ENCODE data around the gene KRTAP10-5. TPM values are rescaled to one million over a fixed set of nuclear protein-coding genes. Genes with fewer than 3 reads are reported as not detected.

KRTAP10-5 gene
- polyA plus RNA-seq, 1 donor (not counting 4 experiments of a cell fraction or from before 2014, with no cell fraction given): not detected

- Histone ChIP-seq H3K36me3 (ENCODE audit: control insufficient read depth in 2 of 2, extremely low read depth in 1 of 2, insufficient read depth in 2 of 2, low read length in 2 of 2) (no peaks in the 10 kb centered on the region), H3K27ac (ENCODE audit: control insufficient read depth, insufficient read depth, low read length) (no peak overlapping the region), H3K9ac (ENCODE audit: control insufficient read depth, extremely low read depth, insufficient read depth, low read length) (no peak overlapping the region), H4K20me1 (ENCODE audit: control insufficient read depth, extremely low read depth, insufficient read depth, low read length) (no peaks in the 10 kb centered on the region), H3K27me3 (ENCODE audit: control insufficient read depth, extremely low read depth, insufficient read depth, low read length) (no peaks in the 10 kb centered on the region), H3K4me3 (ENCODE audit: control insufficient read depth in 2 of 3, extremely low read depth in 1 of 3, insufficient read depth in 2 of 3, low read depth in 1 of 3, low read length in 3 of 3) (no peak overlapping the region), H2AFZ (ENCODE audit: control insufficient read depth, low read length) (no peak overlapping the region), H3K4me2 (ENCODE audit: control insufficient read depth, extremely low read depth, insufficient read depth, low read depth, low read length) (no peak overlapping the region), H3K9me3 (ENCODE audit: control insufficient read depth, low read depth, low read length) (peaks cover 11% of the 10 kb centered on the region), H3K79me2 (ENCODE audit: control insufficient read depth, insufficient read depth, low read length) (no peaks in the 10 kb centered on the region), H3K9me1 (ENCODE audit: control insufficient read depth, extremely low read depth, insufficient read depth, low read length) (no peaks in the 10 kb centered on the region), H3K4me1 (ENCODE audit: control insufficient read depth, extremely low read depth, insufficient read depth, low read length) (no peaks in the 10 kb centered on the region)
- TF ChIP-seq EZH2 (IDR thresholded peaks at IDR 0.05; ENCODE audit: low read length) (no peak), CTCF (optimal IDR thresholded peaks at IDR 0.05 in 1 of 3, IDR thresholded peaks at IDR 0.05 in 1 of 3, conservative IDR thresholded peaks at IDR 0.05 in 1 of 3; ENCODE audit: extremely low read depth in 1 of 3, insufficient read depth in 2 of 3, low read length in 3 of 3) (no peak)
- FAIRE-seq: no peak
- dilution Hi-C loops (cut with MboI; ENCODE audit: extremely low pct_ligation_motif_present, low sequenced_read_pairs): no loop called here
- no peak for DNase-seq (ENCODE audit: low read depth, low spot score)
Measured at GRCh38 chr21:44583800-44584147, 3.4 kb upstream of the KRTAP10-5 start.

GRCh38 chr21:44583089-44583799, 2.8 kb upstream of the KRTAP10-5 start:
- H3K79me2 ChIP-seq (ENCODE audit: control insufficient read depth, insufficient read depth, low read length): no peaks in the 10 kb centered on the region
- DNase-seq (ENCODE audit: low read depth, low spot score): no peak
- no peaks in the 10 kb centered on the region for H4K20me1 ChIP-seq (ENCODE audit: control insufficient read depth, extremely low read depth, insufficient read depth, low read length)
- no peak overlapping the region for H3K27ac ChIP-seq (ENCODE audit: control insufficient read depth, insufficient read depth, low read length)
- TF ChIP-seq CTCF (optimal IDR thresholded peaks at IDR 0.05 in 1 of 3, IDR thresholded peaks at IDR 0.05 in 1 of 3, conservative IDR thresholded peaks at IDR 0.05 in 1 of 3; ENCODE audit: extremely low read depth in 1 of 3, insufficient read depth in 2 of 3, low read length in 3 of 3): no peak
- no peak for TF ChIP-seq EZH2 (IDR thresholded peaks at IDR 0.05; ENCODE audit: low read length)
- no peak for FAIRE-seq
- H3K4me3 ChIP-seq (ENCODE audit: control insufficient read depth in 2 of 3, extremely low read depth in 1 of 3, insufficient read depth in 2 of 3, low read depth in 1 of 3, low read length in 3 of 3): no peak overlapping the region
- dilution Hi-C loops (cut with MboI; ENCODE audit: extremely low pct_ligation_motif_present, low sequenced_read_pairs): no loop called here
- no peaks in the 10 kb centered on the region for H3K9me1 ChIP-seq (ENCODE audit: control insufficient read depth, extremely low read depth, insufficient read depth, low read length)
- H3K4me1 ChIP-seq (ENCODE audit: control insufficient read depth, extremely low read depth, insufficient read depth, low read length): no peaks in the 10 kb centered on the region
- no peak overlapping the region for H3K9ac ChIP-seq (ENCODE audit: control insufficient read depth, extremely low read depth, insufficient read depth, low read length)
- no peaks in the 10 kb centered on the region for H3K36me3 ChIP-seq (ENCODE audit: control insufficient read depth in 2 of 2, extremely low read depth in 1 of 2, insufficient read depth in 2 of 2, low read length in 2 of 2)
- H3K27me3 ChIP-seq (ENCODE audit: control insufficient read depth, extremely low read depth, insufficient read depth, low read length): no peaks in the 10 kb centered on the region
- H2AFZ ChIP-seq (ENCODE audit: control insufficient read depth, low read length): no peak overlapping the region
- peaks cover 11% of the 10 kb centered on the region for H3K9me3 ChIP-seq (ENCODE audit: control insufficient read depth, low read depth, low read length)
- H3K4me2 ChIP-seq (ENCODE audit: control insufficient read depth, extremely low read depth, insufficient read depth, low read depth, low read length): no peak overlapping the region
